Amygdala (tissue), 56 donors: ENCODE data around the gene CNTNAP5.

Source experiments
- DNase-seq, 56 donors: peaks; one replicate each; lab custom pipeline; 2025; lab: John Stamatoyannopoulos, UW

Gene CNTNAP5

DNA sequence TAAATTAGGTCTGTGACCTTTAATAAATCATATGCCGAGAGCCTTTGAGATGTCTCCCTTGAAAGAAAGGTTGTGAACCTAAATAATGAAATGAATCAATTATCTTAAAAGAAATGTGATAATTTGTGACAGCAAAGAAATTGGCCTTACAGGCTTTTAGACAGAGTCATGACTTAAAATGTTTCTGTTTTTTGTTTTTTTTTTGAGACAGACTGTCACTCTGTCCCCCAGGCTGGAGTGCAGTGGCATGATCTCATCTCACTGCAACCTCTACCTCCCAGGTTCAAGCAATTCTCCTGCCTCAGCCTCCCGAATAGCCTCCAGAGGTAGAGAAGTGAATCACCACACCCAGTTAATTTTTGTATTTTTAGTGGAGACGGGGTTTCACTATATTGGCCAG is 898.0 kb downstream of the CNTNAP5 start:
- DNase-seq: no peak

DNA sequence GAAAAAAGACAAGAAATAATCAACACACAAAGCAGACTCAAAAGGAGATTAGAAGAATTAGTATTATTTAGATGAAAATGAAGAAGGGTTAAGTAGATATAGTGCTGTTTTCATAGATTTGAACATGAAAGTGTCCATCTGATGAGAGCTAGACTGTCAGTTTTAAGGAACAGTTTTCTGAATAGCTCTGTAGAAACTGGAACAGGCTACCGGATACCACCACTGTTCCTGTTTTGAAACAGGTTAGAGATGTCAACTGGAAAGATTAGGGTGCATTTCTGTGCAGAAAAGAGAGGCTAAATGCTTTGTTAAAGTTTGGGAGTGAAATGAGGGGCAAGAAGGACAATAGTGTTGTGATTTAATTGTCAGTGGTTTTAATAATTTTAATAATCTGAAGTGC is 908.8 kb downstream of the CNTNAP5 start:
- DNase-seq: no peak

DNA sequence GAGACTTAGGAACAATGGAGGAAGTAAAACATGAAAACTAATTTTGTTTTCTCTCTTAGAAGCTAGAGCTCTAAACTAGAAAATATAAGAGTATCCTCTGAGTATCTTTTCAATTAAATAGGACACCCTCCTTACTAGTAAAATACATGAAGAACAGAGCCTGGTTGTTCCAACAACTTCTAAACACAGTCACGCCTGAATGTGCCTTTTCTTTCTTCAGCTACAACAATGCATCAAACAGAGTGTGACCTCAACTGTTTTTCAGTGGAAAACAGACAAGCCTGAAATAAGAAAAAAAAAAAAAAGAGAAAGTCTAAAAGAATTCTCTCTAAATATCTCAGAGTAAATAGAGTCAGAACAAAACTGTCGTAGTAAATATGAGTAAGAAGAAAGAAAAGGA is 928.8 kb downstream of the CNTNAP5 start:
- DNase-seq: no peak

DNA sequence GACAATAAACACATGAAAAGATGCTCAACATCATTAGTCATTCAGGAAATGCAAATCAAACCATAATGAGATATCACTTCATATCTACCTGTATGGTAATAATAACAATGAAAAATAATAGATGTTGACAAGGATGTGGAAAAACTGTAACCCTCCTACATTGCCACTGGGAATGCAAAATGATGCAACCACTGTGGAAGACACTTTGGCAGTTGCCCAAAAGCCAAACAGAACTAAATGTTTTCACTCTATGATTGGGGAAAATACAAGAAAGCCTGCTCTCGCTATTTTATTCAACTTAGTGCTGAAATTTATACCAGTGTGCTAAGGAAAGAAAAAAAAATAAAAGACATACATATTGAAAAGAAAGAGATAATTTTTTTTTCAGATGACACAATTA is 934.5 kb downstream of the CNTNAP5 start:
- DNase-seq: no peak

GRCh38 chr2:124961132-124961531 is 936.0 kb downstream of the CNTNAP5 start:
- no peak for DNase-seq
